Neural progenitor cell (in vitro differentiated cells): ENCODE results near the gene RNF144A. TPM values are rescaled to one million over a fixed set of nuclear protein-coding genes. Genes with fewer than 3 reads are reported as not detected.

Source experiments
- DNase-seq: peaks from one replicate; pipeline ENCODE4 v3.0.0-alpha.2; 2016; ENCODE audit warnings: low spot score
- H2AFZ ChIP-seq: fragments of 200-600 bp; sonication (generic); replicated peaks from 2 replicates; pipeline ENCODE4 v1.6.1; 2016; ENCODE audit warnings: antibody characterized with exemption
- H3F3A ChIP-seq: fragments of 200-600 bp; sonication (generic); 2 replicates; pipeline ENCODE4 v1.6.1; 2016; ENCODE audit warnings: antibody characterized with exemption, low read depth
- H3K27ac ChIP-seq: fragments of 200-600 bp; sonication (generic); 2 replicates; pipeline ENCODE4 v1.5.1; 2016; ENCODE audit warnings: mild to moderate bottlenecking
- H3K27me3 ChIP-seq: fragments of 200-600 bp; sonication (generic); 2 replicates; pipeline ENCODE4 v1.6.1; 2016; ENCODE audit warnings: mild to moderate bottlenecking, moderate library complexity
- H3K36me3 ChIP-seq: fragments of 200-600 bp; sonication (generic); 2 replicates; pipeline ENCODE4 v1.5.1; 2016
- H3K4me1 ChIP-seq: fragments of 200-600 bp; sonication (generic); 2 replicates; pipeline ENCODE4 v1.6.1; 2016; ENCODE audit warnings: mixed run types
- H3K4me2 ChIP-seq: fragments of 200-600 bp; sonication (generic); 2 replicates; pipeline ENCODE4 v1.6.1; 2016
- H3K4me3 ChIP-seq: fragments of 200-600 bp; sonication (generic); 2 replicates; pipeline ENCODE4 v1.5.1; 2016
- H3K79me2 ChIP-seq: fragments of 200-600 bp; sonication (generic); 2 replicates; pipeline ENCODE4 v1.6.1; 2016; ENCODE audit warnings: low read depth
- H3K9ac ChIP-seq: fragments of 200-600 bp; sonication (generic); 2 replicates; pipeline ENCODE4 v1.6.1; 2016
- H3K9me3 ChIP-seq: fragments of 200-600 bp; sonication (generic); 2 replicates; pipeline ENCODE4 v1.5.1; 2016; ENCODE audit warnings: low read depth
- H4K20me1 ChIP-seq: fragments of 200-600 bp; sonication (generic); 2 replicates; pipeline ENCODE4 v1.6.1; 2016; ENCODE audit warnings: low read depth
- H3K27ac Mint-ChIP-seq: 3 replicates; pipeline ENCODE4 v1.8.0; 2021; ENCODE audit warnings: mixed read lengths
- H3K27me3 Mint-ChIP-seq: 2 replicates; pipeline ENCODE4 v1.8.0; 2022; ENCODE audit warnings: low read depth, mild to moderate bottlenecking, inconsistent platforms, moderate library complexity, mixed read lengths; ENCODE audit not compliant: insufficient read depth
- H3K36me3 Mint-ChIP-seq: 3 replicates; pipeline ENCODE4 v1.8.0; 2021; ENCODE audit warnings: mixed read lengths
- H3K4me1 Mint-ChIP-seq: 3 replicates; pipeline ENCODE4 v1.8.0; 2021; ENCODE audit warnings: mixed read lengths
- H3K4me3 Mint-ChIP-seq: 3 replicates; pipeline ENCODE4 v1.8.0; 2021; ENCODE audit warnings: mild to moderate bottlenecking, moderate library complexity, mixed read lengths
- H3K9me3 Mint-ChIP-seq: 3 replicates; pipeline ENCODE4 v1.8.0; 2020; ENCODE audit warnings: mixed read lengths
- EZH2 ChIP-seq: fragments of 200-600 bp; sonication (generic); IDR thresholded peaks from 2 replicates; pipeline ENCODE4 v1.6.1; 2017; ENCODE audit warnings: antibody characterized with exemption, mild to moderate bottlenecking, moderate library complexity
- EZH2phosphoT487 ChIP-seq: fragments of 200-600 bp; sonication (generic); IDR thresholded peaks from 2 replicates; pipeline ENCODE4 v1.6.1; 2017; ENCODE audit warnings: antibody characterized with exemption
- total RNA-seq: library from RNA; depleted of rRNA; stranded (reverse); fragments of >200 nt; gene quantifications from 2 replicates; pipeline ENCODE4 v1.2.3, GENCODE V29; 2015; ENCODE audit warnings: low replicate concordance
- TF ChIP-seq, protein P1 (sequence below): fragments of 200-600 bp; sonication (generic); IDR thresholded peaks from 2 replicates; pipeline ENCODE4 v1.5.1; 2017; ENCODE audit warnings: antibody characterized with exemption, mild to moderate bottlenecking

The RNF144A gene
- total RNA-seq, 1 donor from 2014 or later = 32.0 TPM

DNA sequence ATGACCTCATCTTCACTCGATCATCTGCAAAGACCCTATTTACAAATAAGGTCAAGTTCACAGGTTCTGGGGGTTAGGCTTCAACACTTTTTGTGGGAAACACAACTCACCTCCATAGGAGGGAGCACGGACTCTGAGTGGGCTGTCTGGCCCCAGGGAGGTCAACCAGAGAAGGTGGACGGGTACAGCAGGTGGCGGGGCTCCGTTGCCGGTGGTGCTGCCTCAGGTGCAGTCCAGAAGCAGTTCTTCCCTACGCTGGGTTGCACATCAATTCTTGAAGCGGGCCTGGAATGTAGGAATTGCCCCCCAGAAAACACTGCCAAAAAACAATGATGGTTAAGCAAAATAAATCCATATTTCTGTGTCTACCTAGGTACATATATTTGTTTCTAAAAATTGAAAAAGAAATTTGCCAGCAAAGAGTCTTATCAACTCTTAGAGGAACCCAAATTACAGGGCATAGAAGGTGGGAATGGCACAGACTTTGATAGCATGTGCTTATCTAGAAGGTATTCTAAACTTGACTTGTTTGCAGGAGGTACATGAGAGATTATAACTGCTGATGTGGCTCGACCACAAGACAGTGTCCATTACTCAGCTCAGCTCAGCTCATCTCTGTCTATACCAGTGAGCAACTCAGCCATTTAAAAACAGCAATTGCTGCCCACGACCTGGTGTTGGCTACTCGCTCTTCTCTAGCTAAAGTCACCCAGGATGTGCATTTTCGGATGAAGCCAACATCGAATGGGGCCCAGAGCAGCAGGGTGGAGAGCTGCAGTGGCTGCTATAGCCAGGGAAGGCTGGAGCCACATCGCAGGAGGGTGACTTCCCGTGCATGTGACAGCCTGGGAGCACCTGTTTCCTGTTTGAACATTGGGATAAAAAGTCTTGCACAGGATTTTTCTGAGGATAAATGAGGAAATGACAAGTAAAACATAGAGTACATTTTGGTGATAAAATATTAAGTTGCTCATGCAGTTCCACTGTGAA is 128.7 kb downstream of the RNF144A start:
- Histone ChIP-seq H3K27ac (no peak overlapping the region), H2AFZ (no peak overlapping the region), H3K27me3 (no peaks in the 10 kb centered on the region), H3K9me3 (no peaks in the 10 kb centered on the region), H3K4me2 (no peak overlapping the region), H3F3A (no peaks in the 10 kb centered on the region), H4K20me1 (no peaks in the 10 kb centered on the region), H3K4me1 (peaks cover 8% of the 10 kb centered on the region), H3K9ac (no peak overlapping the region), H3K36me3 (no peaks in the 10 kb centered on the region), H3K79me2 (no peaks in the 10 kb centered on the region), H3K4me3 (no peak overlapping the region)
- TF ChIP-seq EZH2phosphoT487 (no peak), EZH2 (no peak)
- TF ChIP-seq, protein P1, sequence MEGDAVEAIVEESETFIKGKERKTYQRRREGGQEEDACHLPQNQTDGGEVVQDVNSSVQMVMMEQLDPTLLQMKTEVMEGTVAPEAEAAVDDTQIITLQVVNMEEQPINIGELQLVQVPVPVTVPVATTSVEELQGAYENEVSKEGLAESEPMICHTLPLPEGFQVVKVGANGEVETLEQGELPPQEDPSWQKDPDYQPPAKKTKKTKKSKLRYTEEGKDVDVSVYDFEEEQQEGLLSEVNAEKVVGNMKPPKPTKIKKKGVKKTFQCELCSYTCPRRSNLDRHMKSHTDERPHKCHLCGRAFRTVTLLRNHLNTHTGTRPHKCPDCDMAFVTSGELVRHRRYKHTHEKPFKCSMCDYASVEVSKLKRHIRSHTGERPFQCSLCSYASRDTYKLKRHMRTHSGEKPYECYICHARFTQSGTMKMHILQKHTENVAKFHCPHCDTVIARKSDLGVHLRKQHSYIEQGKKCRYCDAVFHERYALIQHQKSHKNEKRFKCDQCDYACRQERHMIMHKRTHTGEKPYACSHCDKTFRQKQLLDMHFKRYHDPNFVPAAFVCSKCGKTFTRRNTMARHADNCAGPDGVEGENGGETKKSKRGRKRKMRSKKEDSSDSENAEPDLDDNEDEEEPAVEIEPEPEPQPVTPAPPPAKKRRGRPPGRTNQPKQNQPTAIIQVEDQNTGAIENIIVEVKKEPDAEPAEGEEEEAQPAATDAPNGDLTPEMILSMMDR = no peak
- H3K27ac Mint-ChIP-seq = no peak overlapping the region
- peaks cover 4% of the 10 kb centered on the region for H3K4me1 Mint-ChIP-seq
- no peak overlapping the region for H3K4me3 Mint-ChIP-seq
- H3K9me3 Mint-ChIP-seq = no peaks in the 10 kb centered on the region
- H3K27me3 Mint-ChIP-seq = no peaks in the 10 kb centered on the region
- DNase-seq = no peak
- peaks cover 41% of the 10 kb centered on the region for H3K36me3 Mint-ChIP-seq

DNA sequence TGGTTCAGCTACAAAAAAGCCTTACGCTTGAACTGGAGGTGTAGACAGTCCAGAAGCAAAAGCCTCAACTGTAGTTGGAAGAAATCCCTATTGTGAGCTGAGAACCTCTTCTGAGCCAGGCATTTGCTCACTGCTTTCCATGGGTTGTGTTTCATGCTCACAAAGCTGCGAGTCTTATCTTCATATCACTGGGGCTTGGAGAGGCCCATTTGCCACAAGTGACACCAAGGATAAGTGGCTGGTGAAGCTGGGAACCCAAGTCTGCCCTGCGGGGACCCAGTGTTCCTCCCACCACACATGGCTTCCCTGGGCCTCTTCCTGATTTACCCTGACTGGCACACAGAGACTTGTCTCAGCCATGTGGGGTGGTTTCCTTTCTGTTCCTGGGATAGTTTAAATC is 130.4 kb downstream of the RNF144A start:
- TF ChIP-seq EZH2 (no peak), EZH2phosphoT487 (no peak)
- TF ChIP-seq, protein P1 = no peak
- Mint-ChIP-seq H3K4me1 (no peaks in the 10 kb centered on the region), H3K9me3 (no peaks in the 10 kb centered on the region)

DNA sequence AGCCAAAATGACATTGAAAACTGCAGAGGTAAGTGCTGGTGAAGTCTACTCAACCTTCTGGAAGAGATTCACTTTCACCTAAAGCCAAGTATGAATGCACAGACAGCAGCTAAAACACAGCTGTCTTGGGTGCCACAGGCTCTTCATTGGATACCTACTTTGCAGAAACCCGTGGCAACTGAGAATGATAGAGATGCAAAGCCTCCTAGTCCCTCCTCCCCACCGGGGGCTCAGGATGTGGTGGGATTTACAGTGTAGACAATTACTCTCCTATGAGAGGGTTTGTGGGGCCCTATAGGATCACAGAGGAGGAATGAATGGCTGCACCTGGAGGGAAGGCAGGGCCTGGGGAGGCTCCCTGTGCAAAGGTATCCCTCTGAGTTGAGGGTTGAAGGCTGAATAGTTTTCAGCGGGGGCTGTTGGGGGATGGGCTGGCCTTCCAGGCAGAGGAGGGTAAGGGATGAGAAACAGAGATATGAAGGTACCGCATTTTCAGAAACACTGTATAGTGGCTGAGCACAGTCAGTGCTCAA is 131.6 kb downstream of the RNF144A start:
- Histone ChIP-seq H3K9me3 (no peaks in the 10 kb centered on the region), H4K20me1 (no peaks in the 10 kb centered on the region), H3K36me3 (no peaks in the 10 kb centered on the region), H3K4me1 (peaks cover 8% of the 10 kb centered on the region), H3K9ac (no peak overlapping the region), H3K27me3 (no peaks in the 10 kb centered on the region), H3K27ac (no peak overlapping the region), H3K4me3 (no peak overlapping the region), H3K4me2 (no peak overlapping the region), H3K79me2 (no peaks in the 10 kb centered on the region), H3F3A (no peaks in the 10 kb centered on the region), H2AFZ (no peak overlapping the region)
- no peaks in the 10 kb centered on the region for H3K9me3 Mint-ChIP-seq
- no peak overlapping the region for H3K27ac Mint-ChIP-seq
- no peak for DNase-seq
- H3K36me3 Mint-ChIP-seq = peaks cover 40% of the 10 kb centered on the region
- no peaks in the 10 kb centered on the region for H3K4me1 Mint-ChIP-seq
- peaks cover 2% of the 10 kb centered on the region for H3K27me3 Mint-ChIP-seq
- no peak overlapping the region for H3K4me3 Mint-ChIP-seq
- no peak for TF ChIP-seq EZH2phosphoT487
- TF ChIP-seq, protein P1 = no peak
- TF ChIP-seq EZH2 = no peak

More for the DNA sequence above, 130.4 kb downstream of the RNF144A start:
- no peaks in the 10 kb centered on the region for H3F3A ChIP-seq
- no peak overlapping the region for H2AFZ ChIP-seq
- Mint-ChIP-seq H3K27me3 (no peaks in the 10 kb centered on the region), H3K4me3 (no peak overlapping the region), H3K36me3 (peaks cover 43% of the 10 kb centered on the region), H3K27ac (no peak overlapping the region)
- no peaks in the 10 kb centered on the region for H3K79me2 ChIP-seq
- no peaks in the 10 kb centered on the region for H4K20me1 ChIP-seq
- no peak overlapping the region for H3K4me2 ChIP-seq
- peaks cover 8% of the 10 kb centered on the region for H3K4me1 ChIP-seq
- DNase-seq = no peak
- H3K27me3 ChIP-seq = no peaks in the 10 kb centered on the region
- H3K4me3 ChIP-seq = no peak overlapping the region
- H3K9ac ChIP-seq = no peak overlapping the region
- no peak overlapping the region for H3K27ac ChIP-seq
- H3K9me3 ChIP-seq = no peaks in the 10 kb centered on the region
- H3K36me3 ChIP-seq = no peaks in the 10 kb centered on the region
